B cell (primary cell): ENCODE measurements around the gene FMN1. TPM values are rescaled to one million over a fixed set of nuclear protein-coding genes. Genes with fewer than 3 reads are reported as not detected.
A peak's percentile ranks its signal among the peaks of the same experiment; 100 is the strongest.

Experiments used
- ATAC-seq: fragments of 200-7000 bp; cut with Tn5 transposase; one replicate; pipeline ENCODE4 v1.10.0; 2021; ENCODE audit warnings: low read depth, mild to moderate bottlenecking, moderate number of reproducible peaks, moderate library complexity
- CTCF ChIA-PET: fragments of 350-600 bp; sonication (Branson Sonifier 250); formaldehyde crosslinking; loops from one replicate; lab custom pipeline; 2021; ENCODE audit warnings: antibody characterized with exemption, inconsistent platforms; lab: Charles Lee
- POLR2A ChIA-PET: fragments of 350-600 bp; sonication (Branson Sonifier 250); formaldehyde crosslinking; loops from one replicate; lab custom pipeline; 2021; ENCODE audit warnings: antibody characterized with exemption; lab: Charles Lee
- DNase-seq: peaks from one replicate; pipeline ENCODE4 v3.0.0; 2013
- H2AFZ ChIP-seq: 2 replicates; pipeline ENCODE4 v1.6.1; 2012; ENCODE audit warnings: mild to moderate bottlenecking, low read depth, low read length; ENCODE audit not compliant: insufficient read depth, poor library complexity, severe bottlenecking
- H3K27ac ChIP-seq, 2 donors: 1 replicate in 1 of 2; 2 replicates in 1 of 2; pipeline ENCODE4 v1.5.1; 2012 to 2013; ENCODE audit warnings: low read length in 2 of 2, mild to moderate bottlenecking in 2 of 2, moderate library complexity in 1 of 2
- H3K27me3 ChIP-seq, 4 experiments: fragments of 200-600 bp in 1 of 4; sonication (generic) in 1 of 4; replicated peaks in 1 of 4; 1 replicate in 2 of 4; 2 replicates in 2 of 4; pipeline versions ENCODE4 v1.6.1 to v1.7.0; 2013 to 2016; ENCODE audit warnings: low read length in 3 of 4, mild to moderate bottlenecking in 2 of 4, mixed read lengths in 1 of 4, moderate library complexity in 1 of 4; ENCODE audit not compliant: insufficient read depth in 4 of 4, control insufficient read depth in 3 of 4; ENCODE audit errors: control extremely low read depth in 1 of 4
- H3K36me3 ChIP-seq, 2 experiments: replicated peaks in 1 of 2; 1 replicate in 1 of 2; 2 replicates in 1 of 2; pipeline versions ENCODE4 v1.6.1 to v1.7.1; 2013; ENCODE audit warnings: low read length in 1 of 2; ENCODE audit not compliant: insufficient read depth in 2 of 2, control insufficient read depth in 1 of 2; ENCODE audit errors: control extremely low read depth in 1 of 2, extremely low read depth in 1 of 2
- H3K4me1 ChIP-seq, 2 donors: fragments of 200-600 bp in 1 of 2; sonication (generic) in 1 of 2; 1 replicate in 1 of 2; 2 replicates in 1 of 2; pipeline versions ENCODE4 v1.5.1 to v1.6.1; 2013 to 2017; ENCODE audit warnings: low read length in 2 of 2; ENCODE audit not compliant: control insufficient read depth in 2 of 2, insufficient read depth in 2 of 2
- H3K4me2 ChIP-seq: replicated peaks from 2 replicates; pipeline ENCODE3; 2012; ENCODE audit warnings: mild to moderate bottlenecking, low read depth, low read length; ENCODE audit not compliant: poor library complexity, severe bottlenecking
- H3K4me3 ChIP-seq, 5 experiments: fragments of 200-600 bp in 1 of 5; sonication (generic) in 1 of 5; 1 replicate in 3 of 5; 2 replicates in 2 of 5; pipeline versions ENCODE4 v1.5.1 to v1.7.0; 2011 to 2016; ENCODE audit warnings: low read length in 4 of 5, mild to moderate bottlenecking in 4 of 5, low read depth in 2 of 5, control low read depth in 1 of 5, moderate library complexity in 1 of 5; ENCODE audit not compliant: insufficient read depth in 1 of 5; ENCODE audit errors: control extremely low read depth in 1 of 5, extremely low read depth in 1 of 5
- H3K79me2 ChIP-seq: fragments of 200-600 bp; sonication (generic); one replicate; pipeline ENCODE4 v1.6.0; 2016; ENCODE audit warnings: low read length; ENCODE audit not compliant: control insufficient read depth, insufficient read depth
- H3K9ac ChIP-seq: fragments of 200-600 bp; sonication (generic); 2 replicates; pipeline ENCODE4 v1.6.1; 2017; ENCODE audit warnings: mild to moderate bottlenecking, low read length, moderate library complexity
- H3K9me3 ChIP-seq, 3 donors: one replicate each; pipeline versions ENCODE4 v1.6.1 to v1.7.1; 2013; ENCODE audit warnings: low read length in 2 of 3; ENCODE audit not compliant: control insufficient read depth in 2 of 3, insufficient read depth in 1 of 3; ENCODE audit errors: control extremely low read depth in 1 of 3
- H4K20me1 ChIP-seq: 2 replicates; pipeline ENCODE4 v1.6.0; 2012; ENCODE audit warnings: mild to moderate bottlenecking, low read length; ENCODE audit not compliant: insufficient read depth, control insufficient read depth, poor library complexity, severe bottlenecking
- H3K27ac Mint-ChIP-seq: one replicate; pipeline ENCODE4 v1.8.0; 2021; ENCODE audit warnings: mixed read lengths
- H3K27me3 Mint-ChIP-seq: one replicate; pipeline ENCODE4 v1.8.0; 2021; ENCODE audit warnings: mixed read lengths
- H3K4me1 Mint-ChIP-seq: one replicate; pipeline ENCODE4 v1.8.0; 2021; ENCODE audit warnings: mixed read lengths
- H3K4me3 Mint-ChIP-seq: one replicate; pipeline ENCODE4 v1.8.0; 2021; ENCODE audit warnings: mixed read lengths
- H3K9me3 Mint-ChIP-seq: one replicate; pipeline ENCODE4 v1.8.0; 2022; ENCODE audit warnings: mixed read lengths; ENCODE audit not compliant: insufficient read depth
- CTCF ChIP-seq: fragments of 200-600 bp; IDR thresholded peaks from one replicate; pipeline ENCODE4 v1.8.0; 2022; ENCODE audit warnings: antibody characterized with exemption, mild to moderate bottlenecking
- EZH2 ChIP-seq: IDR thresholded peaks from 2 replicates; pipeline ENCODE4 v1.6.1; 2012; ENCODE audit warnings: borderline replicate concordance, low read depth, mild to moderate bottlenecking, moderate library complexity, low read length; ENCODE audit not compliant: insufficient read depth, poor library complexity, severe bottlenecking
- WGBS: methylation state at CpG from one replicate; pipeline ENCODE4 v1.1.5; 2013; ENCODE audit warnings: missing lambda C conversion rate; ENCODE audit not compliant: insufficient coverage; 5-methylcytosine and 5-hydroxymethylcytosine counted together
- intact Hi-C: fragments of 100-400 bp; cut with micrococcal nuclease; formaldehyde crosslinking; loops from one replicate; pipeline ENCODE4 v1.10.0; 2022
- polyA plus RNA-seq: library from polyadenylated mRNA; depleted of rRNA; stranded (reverse); fragments of >200 nt; gene quantifications from 2 replicates; pipeline ENCODE4 v1.2.3, GENCODE V29; 2012
- total RNA-seq, 2 donors: library from RNA; stranded (reverse); fragments of 120-200 nt in 1 of 2; gene quantifications; 1 replicate in 1 of 2; 2 replicates in 1 of 2; pipeline versions ENCODE4 v1.2.3 to v1.2.4, GENCODE V29; 2013 to 2022

The FMN1 gene
- total and polyA plus RNA-seq, 2 donors (not counting 1 experiment from before 2014, with no cell fraction given): 0.21 to 0.96 TPM

GRCh38 chr15:33188641-33189257, 5.8 kb downstream of the FMN1 start:
- H3K4me1 Mint-ChIP-seq: peaks cover 24% of the 10 kb centered on the region
- no peaks in the 10 kb centered on the region for H3K9me3 ChIP-seq
- peak overlapping the region; percentile 21 for H3K27ac Mint-ChIP-seq
- peak; percentile 36 for ATAC-seq
- TF ChIP-seq CTCF (no peak), EZH2 (no peak)
- H3K27me3 ChIP-seq: peaks cover 0 to 5% (median 1%) of the 10 kb centered on the region in 4 experiments
- ChIA-PET CTCF (interaction anchor here (0.7 kb wide), 1 partner anchor 14 kb away, joined by 3 read pairs; no protein-coding TSS in a partner anchor), POLR2A (no interaction called here)
- peak overlapping the region; percentile 6 for H3K9ac ChIP-seq
- WGBS: 63% methylated on average over 2 of the region's 5 CpGs
- H3K27ac ChIP-seq: peak overlapping the region; percentile 55 to 72
- peak overlapping the region; percentile 55 for H3K4me2 ChIP-seq
- peak; percentile 55 for DNase-seq
- H4K20me1 ChIP-seq: no peaks in the 10 kb centered on the region
- peak overlapping the region; percentile 53 for H3K4me3 Mint-ChIP-seq
- intact Hi-C loops: no loop called here
- peak overlapping the region; percentile 57 for H2AFZ ChIP-seq
- H3K4me3 ChIP-seq: peak overlapping the region in 2 of 5 experiments; percentile 1 to 5
- H3K27me3 Mint-ChIP-seq: peaks cover 16% of the 10 kb centered on the region
- no peaks in the 10 kb centered on the region for H3K9me3 Mint-ChIP-seq
- peaks cover 25 to 27% of the 10 kb centered on the region in 2 donors for H3K4me1 ChIP-seq
- no peaks in the 10 kb centered on the region for H3K36me3 ChIP-seq
- no peaks in the 10 kb centered on the region for H3K79me2 ChIP-seq

- Mint-ChIP-seq H3K4me3 (peak overlapping the region; percentile 2), H3K27me3 (peaks cover 16% of the 10 kb centered on the region), H3K9me3 (no peaks in the 10 kb centered on the region), H3K27ac (peak overlapping the region; percentile 42), H3K4me1 (peaks cover 23% of the 10 kb centered on the region)
- H3K4me1 ChIP-seq: peaks cover 25 to 27% of the 10 kb centered on the region in 2 donors
- CTCF ChIA-PET: interaction anchor here (0.7 kb wide), 1 partner anchor 14 kb away, joined by 3 read pairs; no protein-coding TSS in a partner anchor
- DNase-seq (no peak), ATAC-seq (no peak)
- H3K9me3 ChIP-seq: no peaks in the 10 kb centered on the region
- no peaks in the 10 kb centered on the region for H4K20me1 ChIP-seq
- no peak for TF ChIP-seq CTCF
- TF ChIP-seq EZH2: no peak
- peak overlapping the region; percentile 57 for H2AFZ ChIP-seq
- peaks cover 0 to 5% (median 0%) of the 10 kb centered on the region in 4 experiments for H3K27me3 ChIP-seq
- H3K27ac ChIP-seq: peak overlapping the region; percentile 55 to 72
- peak overlapping the region; percentile 6 for H3K9ac ChIP-seq
- H3K79me2 ChIP-seq: no peaks in the 10 kb centered on the region
- intact Hi-C loops: no loop called here
- H3K4me3 ChIP-seq: no peak overlapping the region
- H3K36me3 ChIP-seq: no peaks in the 10 kb centered on the region
- POLR2A ChIA-PET: no interaction called here
- H3K4me2 ChIP-seq: peak overlapping the region; percentile 55
- WGBS: 94% methylated on average over 4 of the region's 5 CpGs
Observed at GRCh38 chr15:33188159-33188558, 6.4 kb downstream of the FMN1 start.
